ENCODE data around the gene RFC3. TPM values are rescaled to one million over a fixed set of nuclear protein-coding genes. Genes with fewer than 3 reads are reported as not detected.

RFC3 gene
- total RNA-seq, 4 donors from 2014 or later, result 5.4 to 32.2 (median 8.7) TPM

DNA sequence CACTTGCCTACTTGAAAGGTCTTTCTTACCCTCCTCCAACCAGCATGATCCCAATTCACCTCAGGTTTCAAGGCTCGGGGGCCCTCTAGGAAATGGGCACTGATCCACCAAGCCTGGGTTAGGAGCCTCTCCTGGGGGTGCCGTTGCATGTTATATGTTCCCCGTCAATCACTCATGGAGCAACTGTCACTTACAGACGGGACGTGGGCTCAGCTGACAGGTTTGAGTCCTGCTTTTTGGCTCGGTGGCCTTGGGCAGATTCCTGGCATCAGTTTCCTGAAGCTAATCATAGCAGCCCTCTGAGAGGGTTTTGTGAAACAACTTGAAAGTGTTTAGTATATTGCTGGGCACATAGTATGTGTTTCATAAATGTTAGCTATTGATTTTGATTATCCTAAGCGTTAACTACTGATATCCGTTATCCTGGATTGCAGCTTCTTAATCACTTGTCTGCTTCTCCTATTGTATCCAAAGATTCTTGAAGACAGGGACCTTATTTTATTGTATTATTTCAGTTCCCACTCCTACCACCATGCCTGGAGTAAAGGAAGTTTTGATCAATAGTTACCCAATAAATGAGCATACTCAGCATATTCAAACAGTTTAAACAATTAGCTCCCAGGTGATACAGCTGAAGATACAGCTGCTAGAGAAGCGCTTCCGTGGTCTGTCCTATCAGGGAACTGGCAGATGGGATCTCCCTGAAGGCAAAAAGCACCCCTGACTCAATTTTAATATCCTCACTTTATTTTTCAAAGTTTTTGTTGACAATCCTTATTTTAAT lies 57.9 kb downstream of the RFC3 start:
- Histone ChIP-seq H3K4me1 (no peaks in the 10 kb centered on the region), H3K36me3 (no peaks in the 10 kb centered on the region)
- no peak for TF ChIP-seq POLR2A (IDR thresholded peaks at IDR 0.05)

DNA sequence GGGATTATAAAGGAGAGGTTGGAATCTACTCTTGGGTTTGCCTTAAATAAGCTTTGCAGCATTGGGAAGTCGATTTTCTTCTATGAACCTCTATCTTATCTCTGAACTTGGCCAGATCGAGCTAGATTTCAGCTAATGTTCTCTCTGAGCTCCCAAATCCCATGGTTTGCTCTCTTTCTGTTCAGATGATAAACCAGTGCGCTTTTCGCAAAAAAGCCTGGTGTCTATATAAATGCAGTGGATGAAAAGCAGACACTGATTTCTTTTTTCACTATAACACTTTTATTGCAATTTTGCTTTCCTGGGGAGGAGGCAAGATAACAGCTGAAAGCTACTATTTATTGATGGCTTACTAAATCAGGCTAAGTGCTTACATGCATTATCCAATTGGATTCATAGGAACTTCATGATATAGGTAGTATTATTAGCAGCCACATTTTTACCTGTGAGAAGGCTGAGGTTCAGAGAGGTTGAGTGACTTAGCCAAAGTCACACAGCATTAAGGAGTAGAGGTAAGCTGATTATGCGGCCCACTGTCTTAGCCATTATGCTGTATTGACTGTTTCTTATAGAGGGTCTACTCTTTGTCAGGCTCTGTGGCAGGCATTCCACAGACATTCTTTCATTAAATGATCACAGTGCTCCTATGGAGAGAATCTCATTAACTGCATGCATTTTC lies 58.9 kb downstream of the RFC3 start:
- H3K4me3 ChIP-seq, result no peak overlapping the region
- no peak for TF ChIP-seq POLR2A (IDR thresholded peaks at IDR 0.05)
- TF ChIP-seq, protein P1, sequence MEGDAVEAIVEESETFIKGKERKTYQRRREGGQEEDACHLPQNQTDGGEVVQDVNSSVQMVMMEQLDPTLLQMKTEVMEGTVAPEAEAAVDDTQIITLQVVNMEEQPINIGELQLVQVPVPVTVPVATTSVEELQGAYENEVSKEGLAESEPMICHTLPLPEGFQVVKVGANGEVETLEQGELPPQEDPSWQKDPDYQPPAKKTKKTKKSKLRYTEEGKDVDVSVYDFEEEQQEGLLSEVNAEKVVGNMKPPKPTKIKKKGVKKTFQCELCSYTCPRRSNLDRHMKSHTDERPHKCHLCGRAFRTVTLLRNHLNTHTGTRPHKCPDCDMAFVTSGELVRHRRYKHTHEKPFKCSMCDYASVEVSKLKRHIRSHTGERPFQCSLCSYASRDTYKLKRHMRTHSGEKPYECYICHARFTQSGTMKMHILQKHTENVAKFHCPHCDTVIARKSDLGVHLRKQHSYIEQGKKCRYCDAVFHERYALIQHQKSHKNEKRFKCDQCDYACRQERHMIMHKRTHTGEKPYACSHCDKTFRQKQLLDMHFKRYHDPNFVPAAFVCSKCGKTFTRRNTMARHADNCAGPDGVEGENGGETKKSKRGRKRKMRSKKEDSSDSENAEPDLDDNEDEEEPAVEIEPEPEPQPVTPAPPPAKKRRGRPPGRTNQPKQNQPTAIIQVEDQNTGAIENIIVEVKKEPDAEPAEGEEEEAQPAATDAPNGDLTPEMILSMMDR (IDR thresholded peaks at IDR 0.05), result no peak
- no peaks in the 10 kb centered on the region for H3K36me3 ChIP-seq
- no peaks in the 10 kb centered on the region for H3K27me3 ChIP-seq
- H3K4me1 ChIP-seq, result no peaks in the 10 kb centered on the region
- H3K27ac ChIP-seq, result no peak overlapping the region
- H3K9me3 ChIP-seq, result no peaks in the 10 kb centered on the region
- no peak for DNase-seq

More for the DNA sequence above, 57.9 kb downstream of the RFC3 start:
- Histone ChIP-seq H3K27me3 (no peaks in the 10 kb centered on the region), H3K27ac (no peak overlapping the region), H3K9me3 (no peaks in the 10 kb centered on the region), H3K4me3 (no peak overlapping the region)
- DNase-seq, result no peak

DNA sequence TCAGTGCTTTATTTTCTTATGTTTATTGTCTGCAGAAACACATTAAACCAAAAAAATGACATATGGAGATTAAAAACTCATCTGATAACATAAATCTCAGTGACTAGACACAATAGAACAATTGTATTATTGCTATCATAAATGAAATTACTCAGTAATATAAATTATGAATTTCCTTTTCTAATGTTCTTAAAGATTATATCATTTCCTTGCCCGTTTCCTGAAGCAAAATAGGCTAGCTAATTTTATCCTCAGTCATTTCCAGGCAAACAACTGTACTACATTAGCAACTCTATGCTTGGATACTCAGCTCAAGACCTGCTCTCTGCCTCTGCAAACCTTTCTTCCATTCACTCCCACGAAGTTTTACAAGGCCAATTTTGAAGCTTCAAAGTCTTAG lies 61.2 kb downstream of the RFC3 start:
- Histone ChIP-seq H3K4me1 (no peaks in the 10 kb centered on the region), H3K27ac (no peak overlapping the region), H3K4me3 (no peak overlapping the region), H3K27me3 (no peaks in the 10 kb centered on the region), H3K9me3 (no peaks in the 10 kb centered on the region), H3K36me3 (no peaks in the 10 kb centered on the region)
- no peak for DNase-seq
- TF ChIP-seq, protein P1 (IDR thresholded peaks at IDR 0.05), result no peak
- TF ChIP-seq POLR2A (IDR thresholded peaks at IDR 0.05), result no peak

DNA sequence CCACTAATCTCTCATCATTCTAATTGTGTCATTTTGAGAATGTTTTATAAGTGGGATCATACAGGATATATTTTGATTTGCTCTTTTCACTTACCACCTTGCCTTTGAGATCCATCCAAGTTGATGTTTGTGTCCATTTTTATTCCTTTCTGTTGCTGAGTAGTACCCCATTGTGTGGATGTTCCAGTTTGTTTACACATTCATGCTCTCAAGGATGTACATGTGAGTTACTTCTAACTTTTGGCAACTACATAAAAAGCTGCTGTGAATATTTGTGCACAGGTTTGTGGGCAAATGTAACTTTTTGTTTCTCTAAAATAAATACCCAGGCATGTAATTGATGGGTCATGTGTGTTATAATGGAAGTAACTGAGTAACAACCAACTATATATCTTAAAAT lies 64.9 kb downstream of the RFC3 start:
- Histone ChIP-seq H3K27me3 (no peaks in the 10 kb centered on the region), H3K4me1 (no peaks in the 10 kb centered on the region), H3K4me3 (no peak overlapping the region), H3K27ac (no peak overlapping the region), H3K36me3 (no peaks in the 10 kb centered on the region), H3K9me3 (no peaks in the 10 kb centered on the region)
- no peak for DNase-seq
- TF ChIP-seq POLR2A (IDR thresholded peaks at IDR 0.05), result no peak
- TF ChIP-seq, protein P1 (IDR thresholded peaks at IDR 0.05), result no peak

DNA sequence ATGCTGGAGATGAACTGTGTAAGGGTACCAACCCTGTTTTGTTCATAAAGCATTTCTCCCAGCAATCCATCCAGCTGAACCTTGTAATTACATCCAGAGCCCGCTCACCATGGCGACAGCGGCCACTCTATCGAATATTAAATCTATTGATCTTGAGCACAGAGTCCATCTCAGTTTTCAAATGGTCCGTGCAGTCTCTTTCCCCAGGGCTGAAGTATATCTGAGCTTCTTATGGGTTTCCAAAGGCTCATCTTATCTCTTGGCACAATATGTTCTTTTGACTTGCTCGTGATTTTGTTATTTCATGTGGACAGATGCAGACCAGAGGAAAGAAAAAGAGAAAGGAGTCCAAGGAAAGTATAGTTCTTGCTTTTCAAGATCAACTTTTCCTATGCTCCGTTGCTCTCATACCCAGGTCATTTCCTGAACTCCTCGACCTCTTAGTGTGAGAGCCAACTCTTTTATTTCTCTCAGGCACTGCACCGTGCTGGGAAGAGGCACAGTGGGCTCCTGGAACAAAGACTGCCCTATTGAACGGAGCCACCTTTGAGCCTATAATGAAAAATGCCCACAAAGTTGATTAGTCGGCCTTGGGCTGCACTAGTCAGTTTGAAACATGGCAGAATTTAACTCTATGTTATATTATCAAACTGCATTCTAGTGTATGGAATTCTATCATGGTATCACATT lies 66.7 kb downstream of the RFC3 start:
- H3K4me3 ChIP-seq, result no peak overlapping the region

More for the DNA sequence above, 66.7 kb downstream of the RFC3 start:
- H3K9me3 ChIP-seq, result no peaks in the 10 kb centered on the region
- no peaks in the 10 kb centered on the region for H3K27me3 ChIP-seq
- H3K36me3 ChIP-seq, result no peaks in the 10 kb centered on the region
- TF ChIP-seq, protein P1 (IDR thresholded peaks at IDR 0.05), result no peak
- TF ChIP-seq POLR2A (IDR thresholded peaks at IDR 0.05), result no peak
- no peak overlapping the region for H3K27ac ChIP-seq
- no peak for DNase-seq
- H3K4me1 ChIP-seq, result no peaks in the 10 kb centered on the region

Small RNA genes within 50 kb of the gene (small RNA-seq; reads per million reads assigned to genes)
- gene RNU5A-4P, result 0 reads per million in 2 donors

All from Peyer's patch (tissue), 4 donors.